ENCODE measurements around the gene MEI1.
A peak's percentile ranks its signal among the peaks of the same experiment; 100 is the strongest.
"Not testable (repeated sequence)": the region's sequence is repeated elsewhere in the genome, so short reads cannot be mapped to it uniquely, and the experiment has no call there.

The MEI1 gene

GRCh38 chr22:41661713-41662112 is 37.6 kb upstream of the MEI1 start:
- Histone ChIP-seq H3K4me3 (ENCODE audit: low read depth, low read length) (no peak overlapping the region), H3K9me3 (ENCODE audit: control insufficient read depth, insufficient read depth, low read length) (no peaks in the 10 kb centered on the region), H3K4me1 (ENCODE audit: control insufficient read depth, insufficient read depth, low read length) (no peaks in the 10 kb centered on the region), H3K27me3 (ENCODE audit: control insufficient read depth, insufficient read depth, low read length) (no peaks in the 10 kb centered on the region), H3K36me3 (ENCODE audit: control insufficient read depth, insufficient read depth, low read length) (peaks cover 87% of the 10 kb centered on the region), H3K27ac (ENCODE audit: low read depth, low read length) (no peak overlapping the region), H3K9ac (ENCODE audit: low read depth, low read length) (no peak overlapping the region)

DNA sequence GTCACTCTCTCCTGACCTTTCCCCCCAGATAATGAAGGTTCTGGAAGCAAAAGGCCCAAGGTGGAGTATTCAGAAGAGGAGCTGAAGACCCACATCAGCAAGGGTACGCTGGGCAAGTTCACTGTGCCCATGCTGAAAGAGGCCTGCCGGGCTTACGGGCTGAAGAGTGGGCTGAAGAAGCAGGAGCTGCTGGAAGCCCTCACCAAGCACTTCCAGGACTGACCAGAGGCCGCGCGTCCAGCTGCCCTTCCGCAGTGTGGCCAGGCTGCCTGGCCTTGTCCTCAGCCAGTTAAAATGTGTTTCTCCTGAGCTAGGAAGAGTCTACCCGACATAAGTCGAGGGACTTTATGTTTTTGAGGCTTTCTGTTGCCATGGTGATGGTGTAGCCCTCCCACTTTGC is 35.7 kb upstream of the MEI1 start:
- H3K4me3 ChIP-seq (ENCODE audit: low read depth, low read length); H3K27ac ChIP-seq (ENCODE audit: low read depth, low read length); H3K9ac ChIP-seq (ENCODE audit: low read depth, low read length); H3K9me3 ChIP-seq (ENCODE audit: control insufficient read depth, insufficient read depth, low read length); H3K27me3 ChIP-seq (ENCODE audit: control insufficient read depth, insufficient read depth, low read length): not testable (repeated sequence)
- peaks cover 69% of the 10 kb centered on the region for H3K36me3 ChIP-seq (ENCODE audit: control insufficient read depth, insufficient read depth, low read length)
- peaks cover 11% of the 10 kb centered on the region; the same call in 1 of the 2 replicates for H3K4me1 ChIP-seq (ENCODE audit: control insufficient read depth, insufficient read depth, low read length)

- Histone ChIP-seq H3K9me3 (ENCODE audit: control insufficient read depth, insufficient read depth, low read length) (no peaks in the 10 kb centered on the region), H3K36me3 (ENCODE audit: control insufficient read depth, insufficient read depth, low read length) (peaks cover 60% of the 10 kb centered on the region), H3K27ac (ENCODE audit: low read depth, low read length) (no peak overlapping the region), H3K27me3 (ENCODE audit: control insufficient read depth, insufficient read depth, low read length) (no peaks in the 10 kb centered on the region), H3K4me3 (ENCODE audit: low read depth, low read length) (no peak overlapping the region), H3K4me1 (ENCODE audit: control insufficient read depth, insufficient read depth, low read length) (peaks cover 11% of the 10 kb centered on the region; the same call in 1 of the 2 replicates), H3K9ac (ENCODE audit: low read depth, low read length) (no peak overlapping the region)
Measured at GRCh38 chr22:41664490-41664889, 34.8 kb upstream of the MEI1 start.

DNA sequence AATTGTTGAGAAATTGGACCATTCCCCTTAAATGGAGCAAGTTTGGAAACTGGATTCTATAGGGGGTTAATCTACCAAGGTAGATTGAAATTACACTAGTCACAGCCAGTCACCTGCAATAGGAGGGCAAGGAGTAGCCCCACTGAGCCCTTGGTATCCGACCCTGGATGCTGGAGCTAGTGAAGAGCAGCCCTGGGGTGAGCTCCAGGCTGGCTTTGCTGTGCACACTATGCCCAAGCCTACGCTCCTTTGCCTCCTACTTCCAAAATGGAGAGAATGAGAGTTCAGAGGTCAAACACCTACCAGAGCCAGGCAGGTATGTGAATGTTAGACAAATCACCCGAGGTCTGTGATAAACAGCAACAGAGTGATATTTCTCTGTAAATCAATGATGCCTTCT is 34.4 kb upstream of the MEI1 start:
- Histone ChIP-seq H3K4me3 (ENCODE audit: low read depth, low read length) (no peak overlapping the region), H3K27me3 (ENCODE audit: control insufficient read depth, insufficient read depth, low read length) (no peaks in the 10 kb centered on the region), H3K27ac (ENCODE audit: low read depth, low read length) (peak overlapping the region; percentile 1), H3K4me1 (ENCODE audit: control insufficient read depth, insufficient read depth, low read length) (peaks cover 11% of the 10 kb centered on the region; the same call in 1 of the 2 replicates), H3K9me3 (ENCODE audit: control insufficient read depth, insufficient read depth, low read length) (no peaks in the 10 kb centered on the region), H3K36me3 (ENCODE audit: control insufficient read depth, insufficient read depth, low read length) (peaks cover 55% of the 10 kb centered on the region), H3K9ac (ENCODE audit: low read depth, low read length) (no peak overlapping the region)

DNA sequence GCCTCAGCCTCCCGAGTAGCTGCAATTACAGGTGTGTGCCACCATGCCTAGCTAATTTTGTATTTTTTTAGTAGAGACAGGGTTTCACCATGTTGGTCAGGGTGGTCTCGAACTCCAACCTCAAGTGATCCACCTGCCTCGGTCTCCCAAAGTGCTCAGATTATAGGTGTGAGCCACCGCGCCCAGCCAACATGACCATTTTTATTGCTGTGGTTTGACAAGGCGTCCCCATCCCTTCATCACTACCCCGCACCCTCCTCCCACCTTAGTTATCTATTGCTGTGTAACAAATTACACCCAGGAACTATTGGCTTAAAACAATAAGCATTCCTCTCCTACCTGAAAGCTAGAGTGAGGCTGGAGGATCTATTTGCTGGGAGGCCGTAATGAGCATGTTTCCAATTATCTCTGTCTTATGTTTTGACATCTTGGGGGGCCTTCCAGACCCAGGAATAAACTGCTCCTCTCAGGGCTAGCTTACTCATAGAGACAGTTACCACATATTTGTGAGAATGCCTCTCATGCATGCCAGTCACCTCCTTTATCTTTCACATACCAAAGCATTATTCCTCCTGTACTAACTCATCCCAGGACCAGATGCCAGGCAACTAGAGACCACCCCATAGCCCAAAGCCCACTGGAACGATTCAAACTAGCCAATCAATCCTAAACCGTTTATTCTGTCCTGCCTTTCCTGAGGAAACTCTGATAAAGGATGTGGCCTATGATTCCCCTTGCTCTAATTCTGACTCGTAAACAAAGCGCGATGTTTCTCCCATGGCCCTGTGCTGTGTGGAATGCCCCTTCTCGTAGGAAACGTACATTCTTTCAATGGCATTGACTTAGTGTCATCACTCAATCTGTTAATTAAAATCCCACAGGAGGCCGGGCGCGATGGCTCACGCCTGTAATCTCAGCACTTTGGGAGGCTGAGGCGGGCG is 30.1 kb upstream of the MEI1 start:
- Histone ChIP-seq H3K9me3 (ENCODE audit: control insufficient read depth, insufficient read depth, low read length) (no peaks in the 10 kb centered on the region), H3K27ac (ENCODE audit: low read depth, low read length) (peak overlapping the region; percentile 7), H3K36me3 (ENCODE audit: control insufficient read depth, insufficient read depth, low read length) (peaks cover 32% of the 10 kb centered on the region), H3K9ac (ENCODE audit: low read depth, low read length) (no peak overlapping the region), H3K4me3 (ENCODE audit: low read depth, low read length) (no peak overlapping the region), H3K27me3 (ENCODE audit: control insufficient read depth, insufficient read depth, low read length) (no peaks in the 10 kb centered on the region), H3K4me1 (ENCODE audit: control insufficient read depth, insufficient read depth, low read length) (peaks cover 11% of the 10 kb centered on the region; the same call in 1 of the 2 replicates)

GRCh38 chr22:41672096-41672495 is 27.2 kb upstream of the MEI1 start:
- peaks cover 44% of the 10 kb centered on the region for H3K36me3 ChIP-seq (ENCODE audit: control insufficient read depth, insufficient read depth, low read length)
- not testable (repeated sequence) for H3K4me3 ChIP-seq (ENCODE audit: low read depth, low read length); H3K9ac ChIP-seq (ENCODE audit: low read depth, low read length); H3K27me3 ChIP-seq (ENCODE audit: control insufficient read depth, insufficient read depth, low read length); H3K4me1 ChIP-seq (ENCODE audit: control insufficient read depth, insufficient read depth, low read length); H3K9me3 ChIP-seq (ENCODE audit: control insufficient read depth, insufficient read depth, low read length); H3K27ac ChIP-seq (ENCODE audit: low read depth, low read length)

DNA sequence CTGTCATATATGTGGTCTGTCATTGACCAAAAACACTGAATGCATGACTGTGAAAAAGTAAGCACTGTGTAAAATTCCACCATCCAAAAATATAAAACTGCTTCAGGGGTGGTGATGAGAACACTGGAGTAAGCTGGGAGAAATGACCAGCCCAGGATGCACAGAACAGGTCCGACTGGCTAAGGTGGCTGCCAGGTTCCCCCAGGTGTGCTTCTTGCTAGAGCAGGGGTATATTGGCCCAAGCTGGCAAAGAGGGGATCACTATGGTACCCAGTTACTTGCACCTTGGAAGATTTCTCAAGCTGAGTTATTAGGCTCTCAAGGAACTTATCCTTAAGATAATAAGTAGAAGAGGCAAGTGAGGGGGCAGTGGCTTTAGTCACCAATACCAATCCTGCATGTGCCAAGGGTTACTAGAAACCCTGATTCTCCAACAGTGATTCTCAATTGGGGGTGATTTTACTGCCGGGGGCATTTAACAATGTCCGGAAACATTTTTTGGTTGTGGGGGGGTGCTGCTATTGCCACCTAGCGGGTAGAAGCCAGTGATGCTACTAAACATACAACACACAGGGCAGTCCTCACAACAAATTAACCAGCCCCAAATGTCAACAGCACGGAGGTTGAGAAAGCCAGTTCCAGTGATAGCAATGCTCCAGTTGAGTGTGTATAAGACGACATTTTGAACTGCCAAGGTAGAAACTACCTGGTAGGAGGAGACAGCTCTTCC is 26.4 kb upstream of the MEI1 start:
- Histone ChIP-seq H3K27ac (ENCODE audit: low read depth, low read length) (no peak overlapping the region), H3K9ac (ENCODE audit: low read depth, low read length) (no peak overlapping the region), H3K4me1 (ENCODE audit: control insufficient read depth, insufficient read depth, low read length) (no peaks in the 10 kb centered on the region), H3K9me3 (ENCODE audit: control insufficient read depth, insufficient read depth, low read length) (no peaks in the 10 kb centered on the region), H3K36me3 (ENCODE audit: control insufficient read depth, insufficient read depth, low read length) (peaks cover 51% of the 10 kb centered on the region), H3K27me3 (ENCODE audit: control insufficient read depth, insufficient read depth, low read length) (no peaks in the 10 kb centered on the region), H3K4me3 (ENCODE audit: low read depth, low read length) (no peak overlapping the region)

GRCh38 chr22:41674846-41675340 is 24.4 kb upstream of the MEI1 start:
- H3K27me3 ChIP-seq (ENCODE audit: control insufficient read depth, insufficient read depth, low read length) = no peaks in the 10 kb centered on the region
- no peak overlapping the region for H3K4me3 ChIP-seq (ENCODE audit: low read depth, low read length)
- H3K4me1 ChIP-seq (ENCODE audit: control insufficient read depth, insufficient read depth, low read length) = no peaks in the 10 kb centered on the region
- peaks cover 70% of the 10 kb centered on the region for H3K36me3 ChIP-seq (ENCODE audit: control insufficient read depth, insufficient read depth, low read length)
- H3K9ac ChIP-seq (ENCODE audit: low read depth, low read length) = no peak overlapping the region
- no peaks in the 10 kb centered on the region for H3K9me3 ChIP-seq (ENCODE audit: control insufficient read depth, insufficient read depth, low read length)
- no peak overlapping the region for H3K27ac ChIP-seq (ENCODE audit: low read depth, low read length)

DNA sequence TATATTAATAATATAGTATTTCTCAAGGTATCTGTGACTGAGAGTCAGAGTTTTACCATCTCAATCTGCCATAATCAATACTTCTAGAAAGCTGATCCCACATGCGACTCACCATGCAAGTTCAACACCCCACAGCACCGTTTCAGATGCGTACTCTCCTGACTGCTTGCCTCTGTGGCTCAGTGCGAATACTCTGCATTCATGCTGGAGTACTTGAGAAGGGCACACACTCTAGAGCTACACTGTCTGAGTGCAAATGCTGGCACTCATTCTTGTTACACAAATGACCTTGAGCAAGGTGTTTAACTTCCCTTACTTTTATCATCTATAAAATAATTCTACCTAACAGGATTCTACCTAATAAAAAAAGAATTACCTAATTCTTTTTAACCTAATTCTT is 23.2 kb upstream of the MEI1 start:
- H3K9ac ChIP-seq (ENCODE audit: low read depth, low read length) = no peak overlapping the region
- H3K4me3 ChIP-seq (ENCODE audit: low read depth, low read length) = no peak overlapping the region
- peaks cover 78% of the 10 kb centered on the region for H3K36me3 ChIP-seq (ENCODE audit: control insufficient read depth, insufficient read depth, low read length)
- H3K27ac ChIP-seq (ENCODE audit: low read depth, low read length) = no peak overlapping the region
- H3K27me3 ChIP-seq (ENCODE audit: control insufficient read depth, insufficient read depth, low read length) = no peaks in the 10 kb centered on the region
- no peaks in the 10 kb centered on the region for H3K9me3 ChIP-seq (ENCODE audit: control insufficient read depth, insufficient read depth, low read length)
- H3K4me1 ChIP-seq (ENCODE audit: control insufficient read depth, insufficient read depth, low read length) = no peaks in the 10 kb centered on the region

GRCh38 chr22:41681616-41682015 is 17.7 kb upstream of the MEI1 start:
- peak overlapping the region; percentile 93 for H3K4me3 ChIP-seq (ENCODE audit: low read depth, low read length)
- H3K9ac ChIP-seq (ENCODE audit: low read depth, low read length) = peak overlapping the region; percentile 63
- H3K9me3 ChIP-seq (ENCODE audit: control insufficient read depth, insufficient read depth, low read length) = no peaks in the 10 kb centered on the region
- no peak overlapping the region for H3K27ac ChIP-seq (ENCODE audit: low read depth, low read length)
- H3K4me1 ChIP-seq (ENCODE audit: control insufficient read depth, insufficient read depth, low read length) = no peaks in the 10 kb centered on the region
- peaks cover 45% of the 10 kb centered on the region for H3K36me3 ChIP-seq (ENCODE audit: control insufficient read depth, insufficient read depth, low read length)
- no peaks in the 10 kb centered on the region for H3K27me3 ChIP-seq (ENCODE audit: control insufficient read depth, insufficient read depth, low read length)

All from HUES48 (cell line).